ENCODE results near the gene ATAT1.

The ATAT1 gene

DNA sequence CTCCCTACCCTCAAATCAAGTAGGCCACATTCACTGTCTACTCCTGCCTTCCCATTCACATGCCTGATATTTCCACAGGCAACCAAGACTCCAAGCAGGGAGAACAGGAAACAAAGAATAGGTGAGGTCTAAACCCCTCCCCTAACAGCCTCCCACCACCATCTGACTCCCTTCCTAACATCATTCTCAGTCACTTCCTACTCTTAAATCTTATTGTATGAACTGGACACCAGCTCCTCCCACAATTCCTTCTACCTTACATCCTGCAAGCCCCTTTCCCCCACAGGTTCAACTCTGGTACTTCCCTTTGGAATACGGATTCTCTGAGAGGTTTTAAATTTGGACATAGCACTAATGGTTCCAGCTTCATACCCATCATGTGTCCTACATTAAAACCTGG, 19.3 kb downstream of the ATAT1 start:
- H3K4me2 ChIP-seq (ENCODE audit: low read depth, low read length, poor library complexity, severe bottlenecking): peak overlapping the region; percentile 97
- H3K36me3 ChIP-seq (ENCODE audit: low read length): no peaks in the 10 kb centered on the region
- no peaks in the 10 kb centered on the region for H3K9me2 ChIP-seq (replicated peaks; ENCODE audit: insufficient read depth, low read length)
- peaks cover 6% of the 10 kb centered on the region for H3F3A ChIP-seq (ENCODE audit: insufficient read depth)
- no peak overlapping the region for H2AFZ ChIP-seq (ENCODE audit: low read depth, low read length, severe bottlenecking)
- H3K9me3 ChIP-seq (ENCODE audit: insufficient read depth, low read length): no peaks in the 10 kb centered on the region
- no peak for TF ChIP-seq EZH2phosphoT487 (conservative IDR thresholded peaks at IDR 0.05; ENCODE audit: low read length)
- TF ChIP-seq, protein P1, sequence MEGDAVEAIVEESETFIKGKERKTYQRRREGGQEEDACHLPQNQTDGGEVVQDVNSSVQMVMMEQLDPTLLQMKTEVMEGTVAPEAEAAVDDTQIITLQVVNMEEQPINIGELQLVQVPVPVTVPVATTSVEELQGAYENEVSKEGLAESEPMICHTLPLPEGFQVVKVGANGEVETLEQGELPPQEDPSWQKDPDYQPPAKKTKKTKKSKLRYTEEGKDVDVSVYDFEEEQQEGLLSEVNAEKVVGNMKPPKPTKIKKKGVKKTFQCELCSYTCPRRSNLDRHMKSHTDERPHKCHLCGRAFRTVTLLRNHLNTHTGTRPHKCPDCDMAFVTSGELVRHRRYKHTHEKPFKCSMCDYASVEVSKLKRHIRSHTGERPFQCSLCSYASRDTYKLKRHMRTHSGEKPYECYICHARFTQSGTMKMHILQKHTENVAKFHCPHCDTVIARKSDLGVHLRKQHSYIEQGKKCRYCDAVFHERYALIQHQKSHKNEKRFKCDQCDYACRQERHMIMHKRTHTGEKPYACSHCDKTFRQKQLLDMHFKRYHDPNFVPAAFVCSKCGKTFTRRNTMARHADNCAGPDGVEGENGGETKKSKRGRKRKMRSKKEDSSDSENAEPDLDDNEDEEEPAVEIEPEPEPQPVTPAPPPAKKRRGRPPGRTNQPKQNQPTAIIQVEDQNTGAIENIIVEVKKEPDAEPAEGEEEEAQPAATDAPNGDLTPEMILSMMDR (IDR thresholded peaks at IDR 0.05; ENCODE audit: insufficient read depth, low read length, poor library complexity, severe bottlenecking): no peak
- H3K27ac ChIP-seq (ENCODE audit: low read depth, low read length): no peak overlapping the region
- H3K4me3 ChIP-seq (ENCODE audit: insufficient read depth, low read length, poor library complexity, severe bottlenecking): peak overlapping the region; percentile 50
- H3K9ac ChIP-seq (ENCODE audit: low read length): peak overlapping the region; percentile 89
- peaks cover 39% of the 10 kb centered on the region for H3K79me2 ChIP-seq (ENCODE audit: insufficient read depth, low read length)
- no peaks in the 10 kb centered on the region for H3K27me3 ChIP-seq (ENCODE audit: low read length)
- peaks cover 8% of the 10 kb centered on the region; the same call in 1 of the 2 replicates for H4K20me1 ChIP-seq (ENCODE audit: low read depth, low read length)

DNA sequence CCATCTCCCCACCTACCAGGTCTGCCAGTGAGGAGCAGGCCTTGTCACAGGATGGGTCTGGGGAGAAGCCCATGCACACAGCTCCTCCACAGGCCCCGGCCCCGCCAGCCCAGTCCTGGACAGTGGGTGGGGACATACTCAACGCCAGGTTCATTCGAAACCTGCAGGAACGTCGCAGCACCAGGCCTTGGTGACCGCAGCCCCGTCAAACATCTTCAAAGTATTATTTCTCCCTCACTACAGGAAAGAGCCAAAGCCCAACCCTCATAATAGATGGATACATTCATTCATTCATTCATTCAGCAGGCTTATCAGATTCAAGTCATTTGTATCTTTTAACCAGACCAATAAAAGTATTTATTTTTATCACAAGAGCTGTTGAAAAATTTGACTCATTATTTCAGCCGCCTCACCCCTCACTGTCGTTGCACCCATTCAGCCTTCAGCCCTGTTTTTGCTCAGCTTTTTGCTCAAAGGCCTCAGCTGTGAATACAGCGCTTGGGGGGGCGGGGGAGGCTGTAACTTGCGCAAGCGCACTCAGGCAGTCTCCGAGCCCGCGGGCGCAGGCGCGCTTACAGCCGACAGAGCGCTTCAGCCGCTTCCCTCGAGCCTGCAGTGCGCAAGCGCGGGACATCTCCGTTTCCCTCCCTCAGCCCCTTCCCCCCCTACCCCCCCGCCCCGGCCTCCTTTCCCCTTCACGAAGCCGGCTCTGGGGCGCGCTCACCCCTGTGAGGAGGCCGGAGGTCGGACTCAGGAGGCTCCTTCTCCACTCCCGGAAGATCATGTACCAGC, 20.0 kb downstream of the ATAT1 start, which contains the start of gene C6orf136:
TSS of gene C6orf136 (plus strand) at position 684 of the 792 bp plus-strand sequence. CDS start at position 783, 99 bp downstream.
- TF ChIP-seq EZH2phosphoT487 (conservative IDR thresholded peaks at IDR 0.05; ENCODE audit: low read length): no peak
- TF ChIP-seq, protein P1 (IDR thresholded peaks at IDR 0.05; ENCODE audit: insufficient read depth, low read length, poor library complexity, severe bottlenecking): no peak
- peaks cover 8% of the 10 kb centered on the region; the same call in 1 of the 2 replicates for H4K20me1 ChIP-seq (ENCODE audit: low read depth, low read length)

DNA sequence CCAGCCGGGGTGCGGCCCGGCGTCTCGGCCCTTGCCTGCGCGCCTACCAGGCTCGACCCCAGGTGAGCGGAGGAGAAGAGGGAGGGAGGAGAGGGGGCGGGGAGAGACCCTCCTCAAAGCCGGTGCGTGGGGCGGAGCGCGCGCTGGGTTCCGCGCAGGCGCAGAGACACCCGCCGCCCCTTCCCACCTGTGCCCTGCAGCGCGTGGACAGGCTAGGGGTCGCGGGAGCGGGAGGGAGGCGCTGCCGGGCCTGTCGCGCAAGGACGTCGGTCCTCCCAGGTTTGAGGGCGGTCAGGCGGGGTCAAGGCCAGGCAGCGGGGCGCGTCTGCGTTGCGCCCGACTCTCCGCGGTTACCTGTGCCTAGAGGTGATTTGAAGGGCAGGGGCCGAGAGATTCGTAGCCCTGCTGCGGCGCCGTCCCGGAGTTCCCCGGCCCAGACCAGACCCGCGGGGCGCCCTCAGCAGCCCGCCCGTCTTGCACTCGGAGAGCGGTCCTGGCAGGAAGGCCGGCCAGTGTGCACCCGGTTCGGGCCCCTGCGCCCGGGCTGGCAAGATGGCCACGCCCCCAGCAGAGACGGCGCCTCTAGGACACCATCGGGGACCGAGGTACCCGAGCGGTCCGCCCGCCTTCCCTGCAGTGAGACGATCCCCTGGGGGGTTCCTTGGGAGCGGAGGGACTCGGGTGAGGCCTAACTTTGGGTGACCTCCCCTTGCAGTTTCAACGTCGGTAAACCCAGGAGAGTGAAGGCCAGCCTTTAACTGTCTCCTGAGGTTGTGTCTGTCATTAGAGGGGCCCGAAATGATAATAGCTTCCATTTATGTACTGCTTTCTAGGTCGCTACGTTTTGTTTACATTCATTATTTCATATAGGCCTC, 20.8 kb downstream of the ATAT1 start:
- TF ChIP-seq EZH2phosphoT487 (conservative IDR thresholded peaks at IDR 0.05; ENCODE audit: low read length): no peak
- TF ChIP-seq, protein P1 (IDR thresholded peaks at IDR 0.05; ENCODE audit: insufficient read depth, low read length, poor library complexity, severe bottlenecking): no peak
- Histone ChIP-seq H3K36me3 (ENCODE audit: low read length) (peaks cover 4% of the 10 kb centered on the region; the same call in 1 of the 2 replicates), H3K79me2 (ENCODE audit: insufficient read depth, low read length) (peaks cover 39% of the 10 kb centered on the region), H3K9me3 (ENCODE audit: insufficient read depth, low read length) (no peaks in the 10 kb centered on the region), H3K9me2 (replicated peaks; ENCODE audit: insufficient read depth, low read length) (no peaks in the 10 kb centered on the region), H3K4me2 (ENCODE audit: low read depth, low read length, poor library complexity, severe bottlenecking) (peak overlapping the region; percentile 97), H3K27ac (ENCODE audit: low read depth, low read length) (peak overlapping the region; percentile 82), H3K27me3 (ENCODE audit: low read length) (no peaks in the 10 kb centered on the region), H3K4me3 (ENCODE audit: insufficient read depth, low read length, poor library complexity, severe bottlenecking) (peak overlapping the region; percentile 80), H2AFZ (ENCODE audit: low read depth, low read length, severe bottlenecking) (peak overlapping the region; percentile 79), H3K9ac (ENCODE audit: low read length) (peak overlapping the region; percentile 89), H3F3A (ENCODE audit: insufficient read depth) (peaks cover 13% of the 10 kb centered on the region), H4K20me1 (ENCODE audit: low read depth, low read length) (peaks cover 8% of the 10 kb centered on the region; the same call in 1 of the 2 replicates)

More for the DNA sequence above, 20.0 kb downstream of the ATAT1 start, which contains the start of gene C6orf136:
- H3K4me3 ChIP-seq (ENCODE audit: insufficient read depth, low read length, poor library complexity, severe bottlenecking): peak within 1 kb of the TSS; percentile 80
- no peaks in the 10 kb centered on the region for H3K27me3 ChIP-seq (ENCODE audit: low read length)
- H3F3A ChIP-seq (ENCODE audit: insufficient read depth): peaks cover 9% of the 10 kb centered on the region
- H3K36me3 ChIP-seq (ENCODE audit: low read length): no peaks in the 10 kb centered on the region
- peak within 1 kb of the TSS; percentile 97 for H3K4me2 ChIP-seq (ENCODE audit: low read depth, low read length, poor library complexity, severe bottlenecking)
- H3K79me2 ChIP-seq (ENCODE audit: insufficient read depth, low read length): peaks cover 39% of the 10 kb centered on the region
- peak within 1 kb of the TSS; percentile 82 for H3K27ac ChIP-seq (ENCODE audit: low read depth, low read length)
- H3K9me3 ChIP-seq (ENCODE audit: insufficient read depth, low read length): no peaks in the 10 kb centered on the region
- H3K9me2 ChIP-seq (replicated peaks; ENCODE audit: insufficient read depth, low read length): no peaks in the 10 kb centered on the region
- H2AFZ ChIP-seq (ENCODE audit: low read depth, low read length, severe bottlenecking): peak within 1 kb of the TSS; percentile 79
- H3K9ac ChIP-seq (ENCODE audit: low read length): peak within 1 kb of the TSS; percentile 89

Measured in SU-DHL-6 (cell line).